GM12878 (cell line): ENCODE data around the gene FAM156A. TPM values are rescaled to one million over a fixed set of nuclear protein-coding genes. Genes with fewer than 3 reads are reported as not detected.
"Not testable (repeated sequence)": the region's sequence is repeated elsewhere in the genome, so short reads cannot be mapped to it uniquely, and the experiment has no call there.

ENCODE experiments used
- ATAC-seq: fragments of 200-7000 bp; cut with Tn5 transposase; 3 replicates; pipeline ENCODE4 v1.9.1; 2020; ENCODE audit warnings: mild to moderate bottlenecking, moderate library complexity
- BruUV-seq: library from RNA; stranded (reverse); fragments of 400-500 nt; replicated peaks from 2 replicates; lab custom pipeline; 2021; lab: Mats Ljungman, UMichigan
- CTCF ChIA-PET: fragments of 300-600 bp; sonication (Branson Sonifier 250); formaldehyde crosslinking; extraction: SDS; loops from one replicate; lab custom pipeline; 2021; ENCODE audit warnings: inconsistent platforms; lab: Yijun Ruan, JAX
- POLR2A ChIA-PET: fragments of 350-600 bp; formaldehyde crosslinking; extraction: SDS; loops from one replicate; lab custom pipeline; 2021; ENCODE audit warnings: inconsistent platforms; lab: Charles Lee
- RAD21 ChIA-PET: fragments of 300-600 bp; sonication (Branson Sonifier 250); formaldehyde crosslinking; loops from one replicate; lab custom pipeline; 2023; ENCODE audit warnings: antibody characterized with exemption; ENCODE audit not compliant: unreplicated experiment; lab: Charles Lee
- SMC1A ChIA-PET: fragments of 300-600 bp; sonication (Branson Sonifier 250); formaldehyde crosslinking; loops from one replicate; lab custom pipeline; 2023; ENCODE audit not compliant: unreplicated experiment, uncharacterized antibody; lab: Charles Lee
- DNase-seq: peaks from one replicate; pipeline ENCODE4 v3.0.0-alpha.2; 2011; ENCODE audit warnings: low read depth, low spot score
- FAIRE-seq: peaks from 3 replicates; lab custom pipeline; 2011; peaks lifted over from hg19 to GRCh38; lab: Jason Lieb, UNC
- H2AFZ ChIP-seq: 2 replicates; pipeline ENCODE4 v1.6.0; 2011; ENCODE audit warnings: low read depth, low read length, control low read depth; ENCODE audit not compliant: control insufficient read depth
- H3K27ac ChIP-seq: 2 replicates; pipeline ENCODE4 v1.5.1; 2011; ENCODE audit warnings: control low read depth; ENCODE audit not compliant: control insufficient read depth, insufficient read depth
- H3K27me3 ChIP-seq, 2 experiments: replicated peaks in 1 of 2; 2 replicates each; pipeline versions ENCODE4 v1.6.0 to v1.6.1; 2011; ENCODE audit warnings: low read length in 1 of 2; ENCODE audit not compliant: control insufficient read depth in 2 of 2, insufficient read depth in 2 of 2
- H3K36me3 ChIP-seq, 2 experiments: 2 replicates each; pipeline ENCODE4 v1.5.1; 2011; ENCODE audit warnings: low read length in 1 of 2; ENCODE audit not compliant: control insufficient read depth in 2 of 2, insufficient read depth in 2 of 2
- H3K4me1 ChIP-seq: 2 replicates; pipeline ENCODE4 v1.6.1; 2011; ENCODE audit warnings: mild to moderate bottlenecking, low read length, moderate library complexity, mixed read lengths; ENCODE audit not compliant: control insufficient read depth, insufficient read depth
- H3K4me2 ChIP-seq: 2 replicates; pipeline ENCODE4 v1.6.0; 2011; ENCODE audit warnings: control low read depth; ENCODE audit not compliant: control insufficient read depth, insufficient read depth
- H3K4me3 ChIP-seq: fragments of 200-600 bp; sonication (generic); 2 replicates; pipeline ENCODE4 v1.5.1; 2016
- H3K79me2 ChIP-seq: 2 replicates; pipeline ENCODE4 v1.6.0; 2011; ENCODE audit warnings: low read length; ENCODE audit not compliant: control insufficient read depth, insufficient read depth
- H3K9ac ChIP-seq: 2 replicates; pipeline ENCODE4 v1.8.0; 2011; ENCODE audit warnings: low read length, control low read depth, mixed read lengths; ENCODE audit not compliant: control insufficient read depth, insufficient read depth
- H3K9me3 ChIP-seq: replicated peaks from 3 replicates; pipeline ENCODE4 v1.5.1; 2011; ENCODE audit warnings: mild to moderate bottlenecking, low read length; ENCODE audit not compliant: control insufficient read depth, insufficient read depth
- H4K20me1 ChIP-seq: 2 replicates; pipeline ENCODE4 v1.6.0; 2011; ENCODE audit not compliant: control insufficient read depth, insufficient read depth
- WGBS: methylation state at CpG from one replicate; pipeline ENCODE4 v1.1.6; 2016; ENCODE audit warnings: low lambda C conversion rate; ENCODE audit not compliant: insufficient replicate concordance, insufficient coverage; ENCODE audit errors: missing lambda C conversion rate; 5-methylcytosine and 5-hydroxymethylcytosine counted together
- in situ Hi-C: fragments of 300-500 bp; cut with MboI; formaldehyde crosslinking; loops from 9 replicates; pipeline ENCODE4 v1.14.3; 2018; ENCODE audit warnings: mixed read lengths
- intact Hi-C: fragments of 100-400 bp; cut with micrococcal nuclease; formaldehyde crosslinking; loops from one replicate; pipeline ENCODE4 v1.14.2; 2022; ENCODE audit not compliant: unreplicated experiment
- polyA plus RNA-seq, 11 experiments: library from polyadenylated mRNA; depleted of rRNA in 4 of 11; unstranded in 6 of 11; stranded (reverse) in 5 of 11; fragments of >200 nt; fragmentation: Nextera tagmentation in 4 of 11; fragmentation: Illumina TruSeq in 1 of 11; extraction: Ambion mirVana in 4 of 11; extraction: Trizol in 1 of 11; gene quantifications; 1 replicate in 1 of 11; 2 replicates in 10 of 11; pipeline versions ENCODE4 v1.2.1 to v1.2.3, GENCODE V29; 2011 to 2016; ENCODE audit warnings: inconsistent platforms in 2 of 11, missing spikeins in 2 of 11, low read depth in 1 of 11
- total RNA-seq, 4 experiments: library from RNA; depleted of rRNA in 3 of 4; stranded (reverse); fragments of >200 nt in 3 of 4; fragmentation: Illumina TruSeq in 1 of 4; extraction: Trizol in 1 of 4; gene quantifications; 2 replicates each; pipeline versions ENCODE4 v1.2.1 to v1.2.3, GENCODE V29; 2013 to 2021

Gene FAM156A
- total and polyA plus RNA-seq, 10 of the 15 experiments (the other 5 are each of a cell fraction or from before 2014, with no cell fraction given): 2.9 to 25.2 (median 16.3) TPM

DNA sequence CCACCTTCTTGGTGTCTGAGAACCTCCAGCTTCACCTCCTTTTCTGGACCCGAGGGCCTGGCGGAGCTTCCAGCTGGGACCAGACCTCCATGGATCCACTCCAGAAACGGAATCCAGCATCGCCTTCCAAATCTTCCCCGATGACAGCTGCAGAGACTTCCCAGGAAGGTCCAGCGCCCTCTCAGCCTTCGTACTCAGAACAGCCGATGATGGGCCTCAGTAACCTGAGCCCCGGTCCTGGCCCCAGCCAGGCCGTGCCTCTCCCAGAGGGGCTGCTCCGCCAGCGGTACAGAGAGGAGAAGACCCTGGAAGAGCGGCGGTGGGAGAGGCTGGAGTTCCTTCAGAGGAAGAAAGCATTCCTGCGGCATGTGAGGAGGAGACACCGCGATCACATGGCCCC is 51.2 kb downstream of the FAM156A start:
- in situ Hi-C loops, H2AFZ ChIP-seq, ATAC-seq, H3K4me3 ChIP-seq, intact Hi-C loops, H3K9ac ChIP-seq, RAD21 ChIA-PET, H3K79me2 ChIP-seq, H3K9me3 ChIP-seq, H3K4me1 ChIP-seq, DNase-seq, BruUV-seq, H4K20me1 ChIP-seq, H3K27ac ChIP-seq, POLR2A ChIA-PET, H3K27me3 ChIP-seq, SMC1A ChIA-PET, CTCF ChIA-PET, FAIRE-seq, H3K4me2 ChIP-seq, H3K36me3 ChIP-seq: not testable (repeated sequence)
- no CpG with 5 or more reads among the region's 17 CpGs for WGBS

DNA sequence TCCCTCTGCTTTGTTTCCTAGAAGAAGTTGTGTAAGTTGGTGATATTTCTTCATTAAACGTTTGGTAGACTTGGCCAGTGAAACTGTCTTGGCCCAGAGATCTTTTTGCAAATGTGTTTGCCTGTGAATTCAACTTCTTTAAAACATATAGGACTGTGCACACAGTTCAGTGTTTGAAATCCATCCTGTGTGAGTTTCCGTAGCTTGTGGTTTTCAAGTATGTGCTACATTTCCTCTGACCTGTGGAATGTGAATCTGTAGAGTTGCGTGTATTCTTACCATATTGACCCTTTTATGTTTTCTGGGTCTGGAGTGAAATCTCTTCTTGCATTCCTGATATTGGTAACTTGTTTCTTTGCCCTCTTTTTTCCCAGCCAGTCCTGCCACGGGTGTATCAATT is 52.2 kb downstream of the FAM156A start:
- H3K79me2 ChIP-seq, H3K9ac ChIP-seq, SMC1A ChIA-PET, H2AFZ ChIP-seq, RAD21 ChIA-PET, H3K4me1 ChIP-seq, ATAC-seq, BruUV-seq, H3K27me3 ChIP-seq, H3K9me3 ChIP-seq, POLR2A ChIA-PET, H4K20me1 ChIP-seq, DNase-seq, intact Hi-C loops, H3K4me3 ChIP-seq, H3K36me3 ChIP-seq, in situ Hi-C loops, H3K27ac ChIP-seq, CTCF ChIA-PET, FAIRE-seq, H3K4me2 ChIP-seq: not testable (repeated sequence)
- WGBS: no CpG with 5 or more reads among the region's 4 CpGs

GRCh38 chrX:52905531-52905930 is 52.8 kb downstream of the FAM156A start:
- H3K27me3 ChIP-seq, H3K4me3 ChIP-seq, H3K4me2 ChIP-seq, H3K4me1 ChIP-seq, H4K20me1 ChIP-seq, DNase-seq, H3K9ac ChIP-seq, BruUV-seq, H3K79me2 ChIP-seq, ATAC-seq, H2AFZ ChIP-seq, RAD21 ChIA-PET, SMC1A ChIA-PET, FAIRE-seq, intact Hi-C loops, H3K36me3 ChIP-seq, in situ Hi-C loops, POLR2A ChIA-PET, CTCF ChIA-PET, H3K9me3 ChIP-seq, H3K27ac ChIP-seq: not testable (repeated sequence)
- no CpG with 5 or more reads among the region's 10 CpGs for WGBS

Other genes starting within 250 kb of the FAM156A start
Only the 7 nearest of the 8 such genes appear.
- gene SPANXN5, start 161.1 kb downstream of the FAM156A start, total RNA-seq (2014; rRNA removed): not detected in 2 replicates
- gene SPANXN5, start 161.1 kb downstream of the FAM156A start, total RNA-seq (2014; rRNA removed; fragmentation: Illumina TruSeq; extraction: Trizol): not detected in 2 replicates
- not detected in 2 replicates for gene SPANXN5, start 161.1 kb downstream of the FAM156A start, total RNA-seq (2021)
- gene SPANXN5, start 161.1 kb downstream of the FAM156A start, polyA plus RNA-seq (2011; rRNA removed): not detected in 2 replicates
- gene SPANXN5, start 161.1 kb downstream of the FAM156A start, polyA plus RNA-seq (2014; fragmentation: Illumina TruSeq; extraction: Trizol): not detected in 2 replicates
- not detected for gene SPANXN5, start 161.1 kb downstream of the FAM156A start, polyA plus RNA-seq (2014; fragmentation: Nextera tagmentation; extraction: Ambion mirVana)
- gene SPANXN5, start 161.1 kb downstream of the FAM156A start, polyA plus RNA-seq (2014; rRNA removed): not detected in 2 replicates
- gene SPANXN5, start 161.1 kb downstream of the FAM156A start, polyA plus RNA-seq (2016; fragmentation: Nextera tagmentation; extraction: Ambion mirVana): not detected
- not detected in 2 replicates for gene XAGE5, start 147.2 kb downstream of the FAM156A start, total RNA-seq (2014; rRNA removed)
- not detected in 2 replicates for gene XAGE5, start 147.2 kb downstream of the FAM156A start, total RNA-seq (2014; rRNA removed; fragmentation: Illumina TruSeq; extraction: Trizol)
- gene XAGE5, start 147.2 kb downstream of the FAM156A start, total RNA-seq (2021): not detected in 2 replicates
- not detected in 2 replicates for gene XAGE5, start 147.2 kb downstream of the FAM156A start, polyA plus RNA-seq (2011; rRNA removed)
- gene XAGE5, start 147.2 kb downstream of the FAM156A start, polyA plus RNA-seq (2014; fragmentation: Illumina TruSeq; extraction: Trizol): not detected in 2 replicates
- not detected for gene XAGE5, start 147.2 kb downstream of the FAM156A start, polyA plus RNA-seq (2014; fragmentation: Nextera tagmentation; extraction: Ambion mirVana)
- not detected in 2 replicates for gene XAGE5, start 147.2 kb downstream of the FAM156A start, polyA plus RNA-seq (2014; rRNA removed)
- gene XAGE5, start 147.2 kb downstream of the FAM156A start, polyA plus RNA-seq (2016; fragmentation: Nextera tagmentation; extraction: Ambion mirVana): not detected
- gene XAGE3, start 90.4 kb downstream of the FAM156A start, total RNA-seq (2014; rRNA removed): not detected in 2 replicates
- not detected in 2 replicates for gene XAGE3, start 90.4 kb downstream of the FAM156A start, total RNA-seq (2014; rRNA removed; fragmentation: Illumina TruSeq; extraction: Trizol)
- not detected in 2 replicates for gene XAGE3, start 90.4 kb downstream of the FAM156A start, total RNA-seq (2021)
- gene XAGE3, start 90.4 kb downstream of the FAM156A start, polyA plus RNA-seq (2011; rRNA removed): not detected in 2 replicates
- gene XAGE3, start 90.4 kb downstream of the FAM156A start, polyA plus RNA-seq (2014; fragmentation: Illumina TruSeq; extraction: Trizol): not detected in 2 replicates
- not detected for gene XAGE3, start 90.4 kb downstream of the FAM156A start, polyA plus RNA-seq (2014; fragmentation: Nextera tagmentation; extraction: Ambion mirVana)
- not detected in 2 replicates for gene XAGE3, start 90.4 kb downstream of the FAM156A start, polyA plus RNA-seq (2014; rRNA removed)
- not detected for gene XAGE3, start 90.4 kb downstream of the FAM156A start, polyA plus RNA-seq (2016; fragmentation: Nextera tagmentation; extraction: Ambion mirVana)
- gene FAM156B, start 61.2 kb downstream of the FAM156A start, total RNA-seq (2014; rRNA removed): 21.1 and 25.5 TPM in 2 replicates
- gene FAM156B, start 61.2 kb downstream of the FAM156A start, total RNA-seq (2014; rRNA removed; fragmentation: Illumina TruSeq; extraction: Trizol): 10.5 and 13.8 TPM in 2 replicates
- gene FAM156B, start 61.2 kb downstream of the FAM156A start, total RNA-seq (2021): 15.8 and 17.0 TPM in 2 replicates
- 12.1 and 23.1 TPM in 2 replicates for gene FAM156B, start 61.2 kb downstream of the FAM156A start, polyA plus RNA-seq (2011; rRNA removed)
- 10.4 and 19.8 TPM in 2 replicates for gene FAM156B, start 61.2 kb downstream of the FAM156A start, polyA plus RNA-seq (2014; fragmentation: Illumina TruSeq; extraction: Trizol)
- 1 to 10 TPM in 1 of 2 experiments, under 1 TPM in 1; 0.53 to 2.4 TPM for gene FAM156B, start 61.2 kb downstream of the FAM156A start, polyA plus RNA-seq (2014; fragmentation: Nextera tagmentation; extraction: Ambion mirVana)
- gene FAM156B, start 61.2 kb downstream of the FAM156A start, polyA plus RNA-seq (2014; rRNA removed): 27.9 and 33.0 TPM in 2 replicates
- gene FAM156B, start 61.2 kb downstream of the FAM156A start, polyA plus RNA-seq (2016; fragmentation: Nextera tagmentation; extraction: Ambion mirVana): 10 to 100 TPM; 12.9 to 16.6 TPM
- gene GPR173, start 90.3 kb upstream of the FAM156A start, total RNA-seq (2014; rRNA removed): 0.06 and 0.27 TPM in 2 replicates
- gene GPR173, start 90.3 kb upstream of the FAM156A start, total RNA-seq (2014; rRNA removed; fragmentation: Illumina TruSeq; extraction: Trizol): 0.04 and 0.05 TPM in 2 replicates
- 0.10 and 0.11 TPM in 2 replicates for gene GPR173, start 90.3 kb upstream of the FAM156A start, total RNA-seq (2021)
- 0.10 and 0.14 TPM in 2 replicates for gene GPR173, start 90.3 kb upstream of the FAM156A start, polyA plus RNA-seq (2011; rRNA removed)
- gene GPR173, start 90.3 kb upstream of the FAM156A start, polyA plus RNA-seq (2014; fragmentation: Illumina TruSeq; extraction: Trizol): 0.13 TPM in 2 replicates
- not detected for gene GPR173, start 90.3 kb upstream of the FAM156A start, polyA plus RNA-seq (2014; fragmentation: Nextera tagmentation; extraction: Ambion mirVana)
- 0.05 and 0.24 TPM in 2 replicates for gene GPR173, start 90.3 kb upstream of the FAM156A start, polyA plus RNA-seq (2014; rRNA removed)
- not detected for gene GPR173, start 90.3 kb upstream of the FAM156A start, polyA plus RNA-seq (2016; fragmentation: Nextera tagmentation; extraction: Ambion mirVana)
- 12.8 and 13.4 TPM in 2 replicates for gene TSPYL2, start 123.8 kb upstream of the FAM156A start, total RNA-seq (2014; rRNA removed)
- gene TSPYL2, start 123.8 kb upstream of the FAM156A start, total RNA-seq (2014; rRNA removed; fragmentation: Illumina TruSeq; extraction: Trizol): 12.3 and 12.9 TPM in 2 replicates
- 16.0 and 16.1 TPM in 2 replicates for gene TSPYL2, start 123.8 kb upstream of the FAM156A start, total RNA-seq (2021)
- 19.9 and 20.1 TPM in 2 replicates for gene TSPYL2, start 123.8 kb upstream of the FAM156A start, polyA plus RNA-seq (2011; rRNA removed)
- gene TSPYL2, start 123.8 kb upstream of the FAM156A start, polyA plus RNA-seq (2014; fragmentation: Illumina TruSeq; extraction: Trizol): 24.6 and 29.5 TPM in 2 replicates
- gene TSPYL2, start 123.8 kb upstream of the FAM156A start, polyA plus RNA-seq (2014; fragmentation: Nextera tagmentation; extraction: Ambion mirVana): 1 to 10 TPM in 1 of 2 experiments, under 1 TPM in 1; 0.53 to 1.8 TPM
- 19.7 and 20.0 TPM in 2 replicates for gene TSPYL2, start 123.8 kb upstream of the FAM156A start, polyA plus RNA-seq (2014; rRNA removed)
- 10 to 100 TPM; 13.3 to 15.6 TPM for gene TSPYL2, start 123.8 kb upstream of the FAM156A start, polyA plus RNA-seq (2016; fragmentation: Nextera tagmentation; extraction: Ambion mirVana)
- gene KANTR, start 135.6 kb upstream of the FAM156A start, total RNA-seq (2014; rRNA removed): 7.0 and 8.6 TPM in 2 replicates
- 8.5 and 9.8 TPM in 2 replicates for gene KANTR, start 135.6 kb upstream of the FAM156A start, total RNA-seq (2014; rRNA removed; fragmentation: Illumina TruSeq; extraction: Trizol)
- gene KANTR, start 135.6 kb upstream of the FAM156A start, total RNA-seq (2021): 5.3 and 6.0 TPM in 2 replicates
- gene KANTR, start 135.6 kb upstream of the FAM156A start, polyA plus RNA-seq (2011; rRNA removed): 14.8 and 21.1 TPM in 2 replicates
- 6.0 and 7.5 TPM in 2 replicates for gene KANTR, start 135.6 kb upstream of the FAM156A start, polyA plus RNA-seq (2014; fragmentation: Illumina TruSeq; extraction: Trizol)
- 1 to 10 TPM in 1 of 2 experiments, under 1 TPM in 1; 1.00 to 1.1 TPM for gene KANTR, start 135.6 kb upstream of the FAM156A start, polyA plus RNA-seq (2014; fragmentation: Nextera tagmentation; extraction: Ambion mirVana)
- 5.1 and 5.4 TPM in 2 replicates for gene KANTR, start 135.6 kb upstream of the FAM156A start, polyA plus RNA-seq (2014; rRNA removed)
- 1 to 10 TPM; 4.5 to 4.6 TPM for gene KANTR, start 135.6 kb upstream of the FAM156A start, polyA plus RNA-seq (2016; fragmentation: Nextera tagmentation; extraction: Ambion mirVana)